ENCODE results near the gene MPV17L2. TPM values are rescaled to one million over a fixed set of nuclear protein-coding genes. Genes with fewer than 3 reads are reported as not detected.
"Not testable (repeated sequence)": the region's sequence is repeated elsewhere in the genome, so short reads cannot be mapped to it uniquely, and the experiment has no call there.

Gene MPV17L2
- total RNA-seq, 4 donors from 2014 or later, result 13.8 to 30.7 (median 22.4) TPM

DNA sequence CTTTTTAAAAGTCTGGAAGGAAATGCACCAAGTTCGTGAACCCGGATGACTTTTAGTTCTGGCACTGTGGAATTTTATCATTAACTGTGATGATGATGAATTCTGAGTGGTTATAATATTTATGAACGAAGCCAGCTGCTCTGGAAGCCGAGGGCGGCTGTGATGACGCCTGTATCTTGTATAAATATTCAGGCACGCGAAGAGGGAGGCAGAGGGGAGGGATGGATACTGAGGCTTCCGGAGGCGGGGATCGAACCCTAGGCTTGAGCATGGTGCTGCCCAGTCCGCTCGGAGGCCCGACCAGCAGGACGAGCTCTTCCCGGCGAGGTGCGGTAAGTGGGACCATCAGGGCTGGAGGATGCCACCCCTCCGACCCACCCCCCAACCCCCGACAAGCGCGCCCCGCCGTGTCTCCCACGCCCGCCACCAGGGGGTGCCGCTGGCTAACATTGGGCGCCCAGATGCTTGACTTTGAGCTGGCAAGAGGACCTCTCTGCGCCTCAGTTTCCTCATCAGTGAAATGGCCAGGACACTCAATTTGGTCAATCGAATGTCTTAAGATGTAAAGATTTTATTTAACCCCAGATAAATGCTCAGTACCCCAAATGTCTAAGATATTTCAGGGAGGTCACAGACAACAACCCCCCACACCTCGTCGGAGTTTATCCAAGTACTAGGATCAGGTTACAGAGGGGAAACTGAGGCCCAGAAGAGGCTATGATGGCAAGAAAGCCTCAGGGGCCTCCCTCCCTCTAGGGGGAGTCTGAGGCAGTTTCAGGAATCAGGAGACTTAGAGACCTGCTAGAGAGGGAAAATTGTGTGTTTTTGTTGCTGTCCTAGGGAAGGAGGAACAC, 15.3 kb downstream of the MPV17L2 start:
- 11 to 21% methylated on average over 8 to 15 of the region's 32 CpGs for WGBS, 2 donors (ENCODE audit: low coverage in 1 of 2)
- no peaks in the 10 kb centered on the region for H3K9me3 ChIP-seq
- peaks cover 0 to 34% (median 8%) of the 10 kb centered on the region in 3 donors for H3K4me1 ChIP-seq
- H3K4me3 ChIP-seq, result no peak overlapping the region
- H3K36me3 ChIP-seq, result no peaks in the 10 kb centered on the region
- H3K27me3 ChIP-seq, result peaks cover 26% of the 10 kb centered on the region
- ATAC-seq, result no peak
- peak overlapping the region in 3 of 4 donors; percentile 8 to 59 (median 18) for H3K27ac ChIP-seq
- TF ChIP-seq POLR2AphosphoS5 (IDR thresholded peaks at IDR 0.05) (peak; percentile 50), EP300 (IDR thresholded peaks at IDR 0.05) (no peak), CTCF (IDR thresholded peaks at IDR 0.05) (peak in 3 of 4 experiments; percentile 35 to 87 (median 45)), POLR2A (IDR thresholded peaks at IDR 0.05) (no peak)

DNA sequence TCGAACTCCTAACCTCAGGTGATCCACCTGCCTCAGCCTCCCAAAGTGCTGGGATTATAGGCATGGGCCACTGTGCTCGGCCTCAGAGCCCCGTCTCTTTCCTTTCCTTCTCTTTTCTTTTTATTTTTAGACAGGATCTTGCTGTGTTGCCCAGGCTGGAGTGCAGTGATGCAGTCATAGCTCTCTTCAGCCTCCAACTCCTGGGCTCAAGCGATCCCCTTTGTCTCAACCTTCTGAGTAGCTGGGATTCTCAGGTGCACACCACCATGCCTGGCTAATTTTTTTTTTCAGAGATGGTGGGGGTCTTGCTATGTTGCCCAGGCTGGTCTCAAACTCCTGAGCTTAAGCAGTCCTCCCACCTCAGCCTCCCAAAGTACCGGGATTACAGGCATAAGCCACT, 16.9 kb downstream of the MPV17L2 start:
- not testable (repeated sequence) for H3K36me3 ChIP-seq, H3K27ac ChIP-seq, H3K4me3 ChIP-seq, H3K9me3 ChIP-seq, ATAC-seq
- Histone ChIP-seq H3K27me3 (peaks cover 28% of the 10 kb centered on the region), H3K4me1 (peaks cover 0 to 28% (median 8%) of the 10 kb centered on the region in 3 donors)
- 88 to 95% methylated on average over 3 to 4 of the region's 5 CpGs for WGBS, 2 donors (ENCODE audit: low coverage in 1 of 2)

DNA sequence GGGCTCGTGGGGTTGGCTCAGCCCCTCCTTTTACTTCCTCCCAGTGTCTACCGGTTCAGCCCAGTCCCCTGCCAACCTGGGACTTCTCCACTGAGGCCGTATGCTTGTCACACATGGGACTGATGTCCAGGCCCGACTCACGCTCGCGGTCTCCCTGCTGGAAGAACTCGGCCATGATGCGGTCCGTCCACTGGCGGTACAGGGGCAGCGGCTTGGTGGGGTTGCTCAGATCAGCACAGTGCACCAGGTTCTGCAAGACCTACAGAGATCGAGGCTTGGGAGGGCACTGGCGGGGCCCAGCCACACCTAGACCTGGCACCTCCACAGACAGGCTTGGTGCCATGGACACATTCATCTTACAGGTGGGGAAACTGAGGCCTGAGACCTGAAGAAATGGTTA, 18.7 kb downstream of the MPV17L2 start:
- Histone ChIP-seq H3K4me1 (peaks cover 0 to 13% (median 0%) of the 10 kb centered on the region in 3 donors), H3K9me3 (no peaks in the 10 kb centered on the region), H3K36me3 (no peaks in the 10 kb centered on the region), H3K4me3 (no peak overlapping the region), H3K27ac (no peak overlapping the region), H3K27me3 (peaks cover 28% of the 10 kb centered on the region)
- no peak for ATAC-seq
- TF ChIP-seq EP300 (IDR thresholded peaks at IDR 0.05) (no peak), POLR2AphosphoS5 (IDR thresholded peaks at IDR 0.05) (no peak), CTCF (IDR thresholded peaks at IDR 0.05) (no peak), POLR2A (IDR thresholded peaks at IDR 0.05) (no peak)
- no CpG with 5 or more reads among the region's 14 CpGs for WGBS, 2 donors (ENCODE audit: low coverage in 1 of 2)

- TF ChIP-seq EP300 (IDR thresholded peaks at IDR 0.05) (no peak), CTCF (IDR thresholded peaks at IDR 0.05) (no peak), POLR2AphosphoS5 (IDR thresholded peaks at IDR 0.05) (no peak), POLR2A (IDR thresholded peaks at IDR 0.05) (no peak)
- H3K27me3 ChIP-seq, result peaks cover 18% of the 10 kb centered on the region
- no peaks in the 10 kb centered on the region for H3K4me1 ChIP-seq
- no peaks in the 10 kb centered on the region for H3K36me3 ChIP-seq
- no peak for ATAC-seq
- H3K4me3 ChIP-seq, result no peak overlapping the region
- H3K9me3 ChIP-seq, result no peaks in the 10 kb centered on the region
- 39 to 77% methylated on average over 5 to 6 of the region's 7 CpGs for WGBS, 2 donors (ENCODE audit: low coverage in 1 of 2)
- no peak overlapping the region for H3K27ac ChIP-seq
Observed at GRCh38 chr19:18214779-18215433, 21.9 kb downstream of the MPV17L2 start.

- TF ChIP-seq EP300 (IDR thresholded peaks at IDR 0.05) (no peak), CTCF (IDR thresholded peaks at IDR 0.05) (no peak), POLR2A (IDR thresholded peaks at IDR 0.05) (no peak), POLR2AphosphoS5 (IDR thresholded peaks at IDR 0.05) (no peak)
- Histone ChIP-seq H3K27ac (no peak overlapping the region), H3K4me1 (peaks cover 0 to 8% (median 0%) of the 10 kb centered on the region in 3 donors), H3K27me3 (peaks cover 27% of the 10 kb centered on the region), H3K4me3 (no peak overlapping the region), H3K9me3 (no peaks in the 10 kb centered on the region), H3K36me3 (no peaks in the 10 kb centered on the region)
- no peak for ATAC-seq
- 100% methylated on average over 1 of the region's 8 CpGs; no CpG with 5 or more reads in 1 of the 2 donors for WGBS, 2 donors (ENCODE audit: low coverage in 1 of 2)
Observed at GRCh38 chr19:18216789-18217188, 23.8 kb downstream of the MPV17L2 start.
